Nephron progenitor cell (in vitro differentiated cells): Measurements from ENCODE around the gene AKR1A1.

Source experiments
- DNase-seq: peaks from one replicate; pipeline ENCODE4 v3.0.0; 2021
- H3K27ac Mint-ChIP-seq: 2 replicates; pipeline ENCODE4 v1.8.0; 2021; ENCODE audit warnings: mild to moderate bottlenecking, moderate library complexity, mixed read lengths
- H3K27me3 Mint-ChIP-seq: 2 replicates; pipeline ENCODE4 v1.8.0; 2021; ENCODE audit warnings: mild to moderate bottlenecking, low read depth, mixed read lengths; ENCODE audit not compliant: poor library complexity
- H3K36me3 Mint-ChIP-seq: 2 replicates; pipeline ENCODE4 v1.8.0; 2021; ENCODE audit warnings: low read depth, mixed read lengths
- H3K4me1 Mint-ChIP-seq: 2 replicates; pipeline ENCODE4 v1.8.0; 2021; ENCODE audit warnings: mixed read lengths
- H3K4me3 Mint-ChIP-seq: 2 replicates; pipeline ENCODE4 v1.8.0; 2021; ENCODE audit warnings: mild to moderate bottlenecking, moderate library complexity, mixed read lengths
- H3K9me3 Mint-ChIP-seq: 2 replicates; pipeline ENCODE4 v1.8.0; 2021; ENCODE audit warnings: mild to moderate bottlenecking, moderate library complexity, mixed read lengths
- TF ChIP-seq, protein P1 (sequence below): fragments of 200-600 bp; sonication (generic); IDR thresholded peaks from 2 replicates; pipeline ENCODE4 v1.5.0; 2021; ENCODE audit warnings: antibody characterized with exemption

AKR1A1 gene

DNA sequence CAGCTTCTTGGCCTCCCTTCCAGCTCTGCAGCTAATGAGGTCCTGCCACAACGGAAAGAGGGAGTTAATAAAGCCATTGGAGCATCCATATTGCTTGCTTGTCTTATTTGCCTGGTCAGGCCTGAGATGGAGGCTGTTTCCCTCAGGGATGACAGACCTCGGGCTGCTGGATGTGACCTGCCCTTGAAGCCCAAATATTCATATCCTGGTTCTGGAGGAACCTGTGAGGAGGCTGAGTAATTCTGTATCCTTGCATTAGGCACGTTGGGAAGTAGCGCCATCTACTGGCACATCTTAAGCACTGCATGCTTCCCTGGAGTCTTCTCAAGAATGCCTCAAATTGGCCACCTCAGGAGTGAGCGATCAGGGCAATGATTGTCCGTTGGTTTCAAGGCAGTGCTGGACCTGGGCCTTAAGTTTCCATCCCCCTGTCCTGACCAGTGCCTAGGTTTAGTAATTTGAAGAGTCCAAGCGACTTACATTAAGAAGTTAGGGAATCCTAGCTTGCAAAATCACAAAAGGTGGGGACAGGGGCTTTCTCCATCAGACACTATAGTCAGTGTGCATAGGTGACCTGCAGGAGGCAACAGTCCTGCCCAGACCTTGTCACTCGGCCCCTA is 19.4 kb downstream of the AKR1A1 start:
- H3K27me3 Mint-ChIP-seq: no peaks in the 10 kb centered on the region
- H3K27ac Mint-ChIP-seq: peak overlapping the region; percentile 62
- no peak overlapping the region for H3K4me3 Mint-ChIP-seq

DNA sequence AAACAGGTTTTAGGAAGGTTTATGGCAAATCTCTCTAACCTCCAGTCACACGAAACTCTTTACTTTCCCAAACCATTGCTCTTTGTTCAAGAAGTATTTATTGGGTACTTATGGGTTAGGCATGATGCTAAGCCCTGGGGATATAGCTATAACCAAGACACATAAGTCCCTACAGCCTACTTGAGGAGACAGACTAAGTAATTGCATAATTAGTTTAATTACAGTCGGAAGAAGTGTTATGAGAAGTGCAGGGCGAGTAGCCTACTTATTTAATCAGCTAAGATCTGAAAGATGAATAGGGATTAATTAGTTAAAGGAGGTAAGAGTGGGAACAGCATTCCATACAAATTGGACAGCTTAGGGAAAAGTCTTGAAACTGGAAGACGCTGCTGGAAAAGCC is 20.0 kb downstream of the AKR1A1 start:
- DNase-seq: no peak
- H3K36me3 Mint-ChIP-seq: peaks cover 33% of the 10 kb centered on the region
- no peaks in the 10 kb centered on the region for H3K27me3 Mint-ChIP-seq
- TF ChIP-seq, protein P1, sequence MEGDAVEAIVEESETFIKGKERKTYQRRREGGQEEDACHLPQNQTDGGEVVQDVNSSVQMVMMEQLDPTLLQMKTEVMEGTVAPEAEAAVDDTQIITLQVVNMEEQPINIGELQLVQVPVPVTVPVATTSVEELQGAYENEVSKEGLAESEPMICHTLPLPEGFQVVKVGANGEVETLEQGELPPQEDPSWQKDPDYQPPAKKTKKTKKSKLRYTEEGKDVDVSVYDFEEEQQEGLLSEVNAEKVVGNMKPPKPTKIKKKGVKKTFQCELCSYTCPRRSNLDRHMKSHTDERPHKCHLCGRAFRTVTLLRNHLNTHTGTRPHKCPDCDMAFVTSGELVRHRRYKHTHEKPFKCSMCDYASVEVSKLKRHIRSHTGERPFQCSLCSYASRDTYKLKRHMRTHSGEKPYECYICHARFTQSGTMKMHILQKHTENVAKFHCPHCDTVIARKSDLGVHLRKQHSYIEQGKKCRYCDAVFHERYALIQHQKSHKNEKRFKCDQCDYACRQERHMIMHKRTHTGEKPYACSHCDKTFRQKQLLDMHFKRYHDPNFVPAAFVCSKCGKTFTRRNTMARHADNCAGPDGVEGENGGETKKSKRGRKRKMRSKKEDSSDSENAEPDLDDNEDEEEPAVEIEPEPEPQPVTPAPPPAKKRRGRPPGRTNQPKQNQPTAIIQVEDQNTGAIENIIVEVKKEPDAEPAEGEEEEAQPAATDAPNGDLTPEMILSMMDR: no peak
- peak overlapping the region; percentile 89 for H3K27ac Mint-ChIP-seq
- H3K4me3 Mint-ChIP-seq: no peak overlapping the region
- H3K9me3 Mint-ChIP-seq: no peaks in the 10 kb centered on the region
- peaks cover 14% of the 10 kb centered on the region for H3K4me1 Mint-ChIP-seq

More for the DNA sequence above, 19.4 kb downstream of the AKR1A1 start:
- Mint-ChIP-seq H3K9me3 (no peaks in the 10 kb centered on the region), H3K4me1 (peaks cover 14% of the 10 kb centered on the region), H3K36me3 (peaks cover 33% of the 10 kb centered on the region)
- DNase-seq: peak; percentile 73
- TF ChIP-seq, protein P1: peak; percentile 97

DNA sequence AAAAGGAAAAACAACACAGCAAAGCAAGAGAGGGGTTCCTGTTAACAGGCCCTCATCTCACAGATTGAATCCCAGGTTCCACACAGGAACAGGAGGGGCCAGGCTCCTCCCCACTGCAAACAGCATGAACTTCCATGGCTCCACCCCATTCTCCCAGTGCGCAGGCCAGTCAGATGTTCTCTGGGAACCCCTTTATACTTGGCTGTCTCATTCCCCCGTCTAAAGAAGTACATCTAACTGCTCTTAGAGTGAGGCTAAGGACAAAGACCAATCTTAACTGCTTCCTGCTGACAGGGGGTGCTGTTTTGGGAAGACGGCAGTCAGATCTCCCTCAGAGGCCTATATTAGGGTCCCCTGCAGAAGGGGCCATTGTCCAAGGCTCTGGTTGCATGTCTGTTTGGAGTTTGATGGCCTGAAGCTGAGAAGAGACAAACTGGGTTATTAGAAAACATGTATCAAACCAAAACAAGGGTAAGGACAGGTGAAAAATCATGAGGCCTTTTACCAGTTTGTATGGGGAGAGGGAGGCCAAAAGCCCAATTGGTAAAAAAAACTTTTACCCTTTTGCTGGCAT is 22.7 kb downstream of the AKR1A1 start:
- peaks cover 22% of the 10 kb centered on the region for H3K4me1 Mint-ChIP-seq
- DNase-seq: no peak
- TF ChIP-seq, protein P1: no peak
- no peak overlapping the region for H3K4me3 Mint-ChIP-seq
- H3K27me3 Mint-ChIP-seq: peaks cover 3% of the 10 kb centered on the region
- H3K36me3 Mint-ChIP-seq: peaks cover 12% of the 10 kb centered on the region
- peak overlapping the region; percentile 50 for H3K27ac Mint-ChIP-seq
- H3K9me3 Mint-ChIP-seq: peaks cover 4% of the 10 kb centered on the region

DNA sequence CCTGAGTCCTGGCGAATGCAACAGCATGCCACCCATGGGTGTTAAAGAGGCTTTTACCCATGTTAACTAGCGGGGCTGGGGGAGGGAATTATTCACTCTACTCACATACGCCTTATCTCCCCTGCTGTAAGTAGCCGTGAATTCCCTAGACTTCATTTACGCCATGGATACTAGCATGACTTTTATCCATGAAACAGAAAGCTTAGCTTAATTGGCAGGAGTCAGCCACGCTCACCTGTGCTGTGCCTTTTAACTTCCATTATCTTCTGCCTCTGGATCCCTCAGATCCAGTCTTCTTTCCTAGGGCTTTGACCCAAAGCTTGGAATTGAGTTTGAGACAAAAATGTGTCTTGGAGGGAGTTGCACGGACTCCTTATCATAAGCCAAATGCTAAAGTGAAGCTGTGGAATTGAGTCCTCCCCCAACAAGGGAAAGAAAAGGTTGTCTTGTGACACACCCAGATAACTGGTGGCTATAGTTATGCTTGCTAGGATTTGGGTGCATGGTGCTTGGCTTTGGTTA is 23.5 kb downstream of the AKR1A1 start:
- no peak for DNase-seq
- TF ChIP-seq, protein P1: no peak
- Mint-ChIP-seq H3K36me3 (peaks cover 10% of the 10 kb centered on the region), H3K27me3 (peaks cover 3% of the 10 kb centered on the region), H3K27ac (no peak overlapping the region), H3K4me3 (no peak overlapping the region), H3K9me3 (peaks cover 4% of the 10 kb centered on the region), H3K4me1 (peaks cover 22% of the 10 kb centered on the region)

DNA sequence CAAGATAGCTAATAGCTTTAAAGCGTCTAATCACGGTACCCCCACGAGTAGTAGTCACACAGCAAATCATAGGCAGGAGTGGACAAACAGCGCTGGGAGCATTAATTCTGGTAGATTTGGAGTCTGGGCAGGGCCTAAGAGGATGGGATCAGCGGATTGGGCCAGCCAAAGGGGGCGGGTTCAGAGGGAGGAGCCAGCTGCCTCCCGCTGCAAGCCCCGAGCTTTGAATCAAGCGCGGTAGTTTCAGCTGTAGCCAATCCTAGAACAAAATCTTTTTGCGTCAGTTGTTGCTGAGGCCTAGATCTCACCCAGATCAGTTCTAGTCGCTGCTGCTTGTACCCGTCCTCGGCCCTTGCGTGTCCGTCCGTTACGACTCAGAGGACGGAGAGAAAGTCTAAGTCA is 32.6 kb downstream of the AKR1A1 start:
- Mint-ChIP-seq H3K4me3 (peak overlapping the region; percentile 97), H3K36me3 (peaks cover 16% of the 10 kb centered on the region), H3K9me3 (no peaks in the 10 kb centered on the region), H3K27ac (peak overlapping the region; percentile 98), H3K27me3 (no peaks in the 10 kb centered on the region), H3K4me1 (peaks cover 19% of the 10 kb centered on the region)
- TF ChIP-seq, protein P1: no peak
- peak; percentile 94 for DNase-seq
